ENCODE measurements around the gene HABP4.

The HABP4 gene

GRCh38 chr9:96436063-96436455 is 13.9 kb upstream of the HABP4 start:
- DNase-seq, result no peak

- no peak for DNase-seq
Observed at GRCh38 chr9:96436456-96437126, 13.4 kb upstream of the HABP4 start.

GRCh38 chr9:96437454-96437853 is 12.5 kb upstream of the HABP4 start:
- no peak for DNase-seq

- no peak for DNase-seq
Observed at GRCh38 chr9:96440671-96441199, 9.2 kb upstream of the HABP4 start.

- DNase-seq, result peak in 1 of 2 donors; percentile 14
Observed at GRCh38 chr9:96441798-96442445, 8.0 kb upstream of the HABP4 start.

GRCh38 chr9:96442491-96442890 is 7.5 kb upstream of the HABP4 start:
- DNase-seq, result no peak

- no peak for DNase-seq
Observed at GRCh38 chr9:96447406-96447805, 2.6 kb upstream of the HABP4 start.

GRCh38 chr9:96448546-96449170 is 1.3 kb upstream of the HABP4 start:
- no peak for DNase-seq

- peak; percentile 4 to 5 for DNase-seq
Observed at GRCh38 chr9:96449523-96449844, 485 bp upstream of the HABP4 start.

- DNase-seq, result peak; percentile 12 to 24
Observed at GRCh38 chr9:96450613-96451528, 902 bp downstream of the HABP4 start.

- no peak for DNase-seq
Observed at GRCh38 chr9:96453625-96454024, 3.7 kb downstream of the HABP4 start.

- no peak for DNase-seq
Observed at GRCh38 chr9:96457266-96457665, 7.3 kb downstream of the HABP4 start.

- no peak for DNase-seq
Observed at GRCh38 chr9:96458226-96458625, 8.3 kb downstream of the HABP4 start.

- DNase-seq, result no peak
Observed at GRCh38 chr9:96459268-96460007, 9.5 kb downstream of the HABP4 start.

GRCh38 chr9:96460470-96460869 is 10.5 kb downstream of the HABP4 start:
- no peak for DNase-seq

- DNase-seq, result no peak
Observed at GRCh38 chr9:96460882-96461281, 10.9 kb downstream of the HABP4 start.

- no peak for DNase-seq
Observed at GRCh38 chr9:96461336-96461735, 11.4 kb downstream of the HABP4 start.

GRCh38 chr9:96462541-96462940 is 12.6 kb downstream of the HABP4 start:
- DNase-seq, result no peak

- no peak for DNase-seq
Observed at GRCh38 chr9:96464426-96464825, 14.5 kb downstream of the HABP4 start.

- no peak for DNase-seq
Observed at GRCh38 chr9:96467784-96468183, 17.8 kb downstream of the HABP4 start.

- no peak for DNase-seq
Observed at GRCh38 chr9:96476013-96476412, 26.0 kb downstream of the HABP4 start.

GRCh38 chr9:96476591-96476990 is 26.6 kb downstream of the HABP4 start:
- DNase-seq, result no peak
